Measurements from ENCODE around the gene ALKBH7.

ALKBH7 gene, protein sequence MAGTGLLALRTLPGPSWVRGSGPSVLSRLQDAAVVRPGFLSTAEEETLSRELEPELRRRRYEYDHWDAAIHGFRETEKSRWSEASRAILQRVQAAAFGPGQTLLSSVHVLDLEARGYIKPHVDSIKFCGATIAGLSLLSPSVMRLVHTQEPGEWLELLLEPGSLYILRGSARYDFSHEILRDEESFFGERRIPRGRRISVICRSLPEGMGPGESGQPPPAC

GRCh38 chr19:6372594-6373095 lies at the start of gene ALKBH7:
ALKBH7 (plus strand) TSS chr19:6372794; CDS start chr19:6372821, 27 bp downstream.
- ChIA-PET CTCF (interaction anchor here (0.5 to 0.6 kb wide), 2 partner anchors 247 to 579 kb away, joined by 3 to 6 read pairs; no protein-coding TSS in a partner anchor), POLR2A (interaction anchor here (0.6 to 3.4 kb wide), 17 partner anchors 8 to 372 kb away, joined by 3 to 50 read pairs (median 3); partner anchors contain the start of genes CLPP, GTF2F1, KHSRP and SLC25A23)
- TF ChIP-seq L3MBTL2 (conservative IDR thresholded peaks at IDR 0.05) (no peak), NFRKB (IDR thresholded peaks at IDR 0.05) (no peak), LEF1 (IDR thresholded peaks at IDR 0.05; ENCODE audit: borderline replicate concordance) (peak; percentile 90; the same call in 1 of the 2 replicates), CTBP1 (IDR thresholded peaks at IDR 0.05; ENCODE audit: borderline replicate concordance) (no peak), SP1 (IDR thresholded peaks at IDR 0.05) (0 out of 2 replicates have a peak, but pooled peaks have one; percentile 64), PKNOX1 (IDR thresholded peaks at IDR 0.05) (peak; percentile 100)
- DNase-seq (ENCODE audit: extremely low spot score) = peak; percentile 92

GRCh38 chr19:6324757-6325156 lies 47.8 kb upstream of the ALKBH7 start:
- CTCF ChIA-PET = no interaction called here
- POLR2A ChIA-PET = no interaction called here
- no peak for TF ChIP-seq PKNOX1 (IDR thresholded peaks at IDR 0.05)
- no peak for TF ChIP-seq FOXM1 (IDR thresholded peaks at IDR 0.05; ENCODE audit: borderline replicate concordance)
- TF ChIP-seq NFRKB (IDR thresholded peaks at IDR 0.05) = no peak
- no peak for TF ChIP-seq LEF1 (IDR thresholded peaks at IDR 0.05; ENCODE audit: borderline replicate concordance)
- no peak for TF ChIP-seq BHLHE40 (IDR thresholded peaks at IDR 0.05; ENCODE audit: borderline replicate concordance)
- TF ChIP-seq SUZ12 (IDR thresholded peaks at IDR 0.05) = no peak
- TF ChIP-seq HDGF (IDR thresholded peaks at IDR 0.05; ENCODE audit: borderline replicate concordance) = no peak
- TF ChIP-seq ARNT (IDR thresholded peaks at IDR 0.05) = no peak
- TF ChIP-seq SP1 (IDR thresholded peaks at IDR 0.05) = no peak
- no peak for TF ChIP-seq FOXK2 (IDR thresholded peaks at IDR 0.05)
- no peak for TF ChIP-seq TARDBP (IDR thresholded peaks at IDR 0.05)
- no peak for TF ChIP-seq FOXA1 (IDR thresholded peaks at IDR 0.05)
- TF ChIP-seq L3MBTL2 (conservative IDR thresholded peaks at IDR 0.05) = no peak
- TF ChIP-seq ZNF384 (IDR thresholded peaks at IDR 0.05) = no peak
- no peak for TF ChIP-seq ELF4 (IDR thresholded peaks at IDR 0.05)
- no peak for TF ChIP-seq CTBP1 (IDR thresholded peaks at IDR 0.05; ENCODE audit: borderline replicate concordance)
- DNase-seq (ENCODE audit: extremely low spot score) = no peak

DNA sequence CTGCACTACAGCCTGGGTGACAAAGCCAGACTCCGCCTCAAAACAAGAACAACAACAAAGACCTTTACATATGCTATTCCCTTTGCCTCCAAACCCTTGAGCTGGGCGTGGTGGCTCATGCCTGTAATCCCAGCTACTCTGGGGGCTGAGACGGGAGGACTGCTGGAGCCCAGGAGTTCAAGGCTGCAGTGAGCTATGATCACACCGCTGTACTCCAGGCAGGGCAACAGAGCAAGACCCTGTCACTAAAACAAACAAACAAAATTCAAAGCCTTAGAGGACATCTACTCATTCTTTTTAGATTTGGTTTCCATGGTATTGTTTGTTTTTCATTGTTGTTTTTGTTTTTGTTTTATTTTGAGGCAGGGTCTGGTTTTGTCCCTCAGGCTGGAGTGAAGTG lies 47.0 kb upstream of the ALKBH7 start:
- no peak for DNase-seq (ENCODE audit: extremely low spot score)
- TF ChIP-seq SP1 (IDR thresholded peaks at IDR 0.05) (no peak), ELF4 (IDR thresholded peaks at IDR 0.05) (no peak), ARNT (IDR thresholded peaks at IDR 0.05) (no peak), NFRKB (IDR thresholded peaks at IDR 0.05) (no peak), FOXK2 (IDR thresholded peaks at IDR 0.05) (no peak), CTBP1 (IDR thresholded peaks at IDR 0.05; ENCODE audit: borderline replicate concordance) (no peak), FOXA1 (IDR thresholded peaks at IDR 0.05) (no peak)
- CTCF ChIA-PET = no interaction called here
- POLR2A ChIA-PET = interaction anchor here (1.3 kb wide), 1 partner anchor 13 kb away, joined by 3 read pairs; no protein-coding TSS in a partner anchor

DNA sequence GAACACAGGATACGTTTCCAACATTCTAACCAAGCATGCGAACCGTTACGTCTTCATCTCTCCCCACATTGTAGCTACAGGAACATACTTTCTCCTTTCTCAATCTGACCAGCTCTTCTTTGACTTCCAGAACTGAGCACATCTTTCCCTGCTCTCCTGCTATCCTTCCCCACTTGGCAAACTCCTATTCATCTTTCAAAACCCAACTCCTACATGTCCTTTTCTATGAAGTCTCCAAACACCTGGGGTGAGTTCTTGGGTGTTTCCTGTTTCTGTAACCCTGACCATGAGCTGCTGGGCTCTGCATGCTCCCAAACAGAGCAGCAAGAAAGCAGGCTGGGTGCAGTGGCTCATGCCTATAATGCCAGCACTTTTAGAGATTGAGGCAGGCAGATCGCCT lies 45.8 kb upstream of the ALKBH7 start:
- CTCF ChIA-PET = no interaction called here

DNA sequence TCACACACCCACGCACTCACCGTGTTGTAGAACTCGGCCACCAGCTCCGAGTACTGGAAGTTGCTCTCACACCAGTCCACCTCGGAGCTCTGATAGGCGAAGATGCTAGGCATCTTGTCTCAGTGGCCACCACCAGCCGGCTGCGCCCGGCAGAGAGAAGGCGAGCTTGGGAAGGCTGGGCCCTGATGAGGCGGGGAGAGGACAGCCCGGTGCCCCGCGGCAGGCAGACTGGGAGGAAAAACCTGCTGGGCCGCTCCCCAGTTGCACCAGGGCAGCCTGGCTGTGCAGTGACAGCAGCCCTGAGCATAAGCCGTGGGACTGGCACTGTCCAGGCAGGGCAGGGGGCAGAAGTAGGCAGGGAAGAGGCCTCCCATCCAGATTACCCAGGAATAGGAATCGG lies 39.2 kb upstream of the ALKBH7 start, which contains the start of gene ACER1:
TSS of gene ACER1 (minus strand) at position 174 of the 400 bp plus-strand sequence. CDS start at position 113, 61 bp downstream.
- TF ChIP-seq PKNOX1 (IDR thresholded peaks at IDR 0.05) (no peak), L3MBTL2 (conservative IDR thresholded peaks at IDR 0.05) (no peak), TARDBP (IDR thresholded peaks at IDR 0.05) (no peak), CTBP1 (IDR thresholded peaks at IDR 0.05; ENCODE audit: borderline replicate concordance) (no peak)
- POLR2A ChIA-PET = no interaction called here
- CTCF ChIA-PET = no interaction called here
- DNase-seq (ENCODE audit: extremely low spot score) = no peak

More for the DNA sequence above, 45.8 kb upstream of the ALKBH7 start:
- TF ChIP-seq FOXM1 (IDR thresholded peaks at IDR 0.05; ENCODE audit: borderline replicate concordance) = no peak
- no peak for TF ChIP-seq ELF4 (IDR thresholded peaks at IDR 0.05)
- no peak for TF ChIP-seq SUZ12 (IDR thresholded peaks at IDR 0.05)
- no peak for TF ChIP-seq CTBP1 (IDR thresholded peaks at IDR 0.05; ENCODE audit: borderline replicate concordance)
- no peak for DNase-seq (ENCODE audit: extremely low spot score)
- POLR2A ChIA-PET = no interaction called here

DNA sequence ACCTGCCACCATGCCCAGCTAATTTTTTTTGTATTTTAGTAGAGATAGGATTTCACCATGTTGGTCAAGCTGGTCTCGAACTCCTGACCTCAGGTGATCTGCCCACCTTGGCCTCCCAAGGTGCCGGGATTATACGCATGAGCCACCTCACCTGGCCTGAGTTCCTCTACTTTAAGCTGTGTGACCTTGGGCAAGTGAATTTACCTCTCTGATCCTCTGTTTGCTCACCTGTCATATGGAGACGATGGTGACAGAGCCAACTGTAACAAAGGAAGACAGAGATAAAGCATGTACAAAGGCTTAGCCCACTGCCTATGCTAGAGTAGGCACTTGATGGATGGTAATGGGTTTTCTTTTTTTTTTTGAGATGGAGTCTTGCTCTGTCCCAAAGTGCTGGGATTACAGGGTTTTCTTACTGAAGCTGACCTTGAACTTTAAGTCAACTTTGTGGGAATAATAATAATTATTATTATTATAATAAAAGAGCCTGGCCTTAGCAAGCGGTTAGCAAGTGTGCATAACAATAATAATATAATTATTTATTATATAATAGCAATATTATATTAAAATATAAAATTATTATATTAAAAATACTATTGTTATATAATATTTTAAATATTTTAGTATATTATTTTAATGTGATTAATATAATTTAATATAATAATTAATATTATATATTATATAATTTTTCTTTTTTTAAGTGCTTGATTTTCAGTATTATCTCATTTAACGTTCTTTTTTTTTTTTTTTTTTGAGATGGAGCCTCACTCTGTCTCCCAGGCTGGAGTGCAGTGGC lies 37.9 kb upstream of the ALKBH7 start:
- DNase-seq (ENCODE audit: extremely low spot score) = no peak
- ChIA-PET CTCF (no interaction called here), POLR2A (no interaction called here)
- no peak for TF ChIP-seq FOXK2 (IDR thresholded peaks at IDR 0.05)
- no peak for TF ChIP-seq LEF1 (IDR thresholded peaks at IDR 0.05; ENCODE audit: borderline replicate concordance)
- TF ChIP-seq L3MBTL2 (conservative IDR thresholded peaks at IDR 0.05) = no peak
- TF ChIP-seq SP1 (IDR thresholded peaks at IDR 0.05) = no peak
